NCI-H510A treated with DMSO at 0.1 percent for 48 hours (cell line): ENCODE data around the gene DSC1.
"Not testable (repeated sequence)": the region's sequence is repeated elsewhere in the genome, so short reads cannot be mapped to it uniquely, and the experiment has no call there.

Source experiments
- DNase-seq: peaks from one replicate; lab custom pipeline; 2025; lab: John Stamatoyannopoulos, UW

DSC1 gene

GRCh38 chr18:31171144-31171839 is 8.6 kb upstream of the DSC1 start:
- no peak for DNase-seq

GRCh38 chr18:31170335-31170734 is 7.7 kb upstream of the DSC1 start:
- no peak for DNase-seq

DNA sequence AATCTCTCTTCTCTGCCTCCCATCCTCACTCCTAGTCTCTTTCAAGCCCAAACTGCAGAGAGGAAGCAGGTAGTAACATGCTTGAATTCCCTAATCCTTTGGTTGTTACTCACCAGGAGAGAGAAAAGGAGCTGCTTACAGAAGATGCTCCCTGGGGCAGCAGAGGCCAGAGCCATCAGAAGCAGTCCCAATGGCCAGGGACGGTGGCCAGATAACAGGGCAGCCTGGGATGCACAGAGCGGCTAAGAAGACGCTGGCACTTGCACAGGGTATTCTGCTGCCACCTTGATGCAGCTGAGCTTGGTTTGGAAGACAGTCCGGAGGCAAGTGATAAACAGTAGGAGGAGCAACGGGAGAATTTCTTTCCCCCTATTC is 250 bp downstream of the DSC1 start:
- DNase-seq = no peak

DNA sequence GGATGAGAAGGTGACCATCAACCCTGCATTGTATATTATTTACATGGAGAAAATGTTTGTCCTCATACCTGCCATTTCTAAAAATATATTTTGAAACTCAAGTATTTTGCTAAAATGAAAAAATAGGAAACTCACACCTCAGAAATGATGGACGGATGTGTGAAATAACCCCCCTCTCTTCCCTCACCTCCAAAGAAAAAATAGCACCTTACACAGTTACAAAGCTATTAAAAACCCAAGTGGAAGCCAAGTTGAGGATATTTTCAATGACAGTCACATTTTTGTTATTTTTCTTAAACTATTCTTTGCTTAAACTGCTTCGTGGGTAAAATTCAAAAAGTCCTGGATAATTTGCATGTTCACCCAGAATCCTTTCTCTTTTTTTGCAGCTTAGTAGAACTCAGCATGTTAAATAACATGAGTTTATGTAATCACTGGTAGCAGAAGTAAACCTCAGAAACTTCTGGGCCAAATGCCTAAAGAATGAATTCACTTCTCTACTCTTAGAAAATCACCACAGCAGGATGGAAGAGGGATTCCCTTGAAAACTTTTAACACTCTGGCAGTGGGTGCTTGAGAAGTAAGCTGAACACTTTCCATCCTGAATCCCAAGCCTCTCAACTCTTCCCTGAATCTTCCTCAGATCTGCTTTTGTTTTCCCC is 768 bp downstream of the DSC1 start:
- no peak for DNase-seq

GRCh38 chr18:31156821-31157763 is 5.6 kb downstream of the DSC1 start:
- peak; percentile 14 for DNase-seq

DNA sequence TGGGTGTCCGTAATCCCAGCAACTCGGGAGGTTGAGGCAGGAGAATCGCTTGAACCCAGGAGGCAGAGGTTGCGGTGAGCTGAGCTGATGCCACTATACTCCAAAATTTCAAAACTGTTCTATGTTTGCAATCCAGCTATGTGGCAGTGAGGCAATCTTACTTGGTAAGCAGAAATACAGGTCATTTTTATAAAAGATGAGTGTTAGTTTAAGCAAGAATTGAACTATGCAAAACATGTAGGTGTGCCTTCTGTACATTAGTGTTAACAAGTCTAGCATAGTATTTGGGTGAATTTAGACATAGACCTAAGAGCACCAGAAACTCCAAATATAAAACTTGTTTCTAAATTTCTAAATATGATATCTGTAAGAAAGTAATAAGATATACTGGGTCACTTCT is 7.2 kb downstream of the DSC1 start:
- DNase-seq = no peak

DNA sequence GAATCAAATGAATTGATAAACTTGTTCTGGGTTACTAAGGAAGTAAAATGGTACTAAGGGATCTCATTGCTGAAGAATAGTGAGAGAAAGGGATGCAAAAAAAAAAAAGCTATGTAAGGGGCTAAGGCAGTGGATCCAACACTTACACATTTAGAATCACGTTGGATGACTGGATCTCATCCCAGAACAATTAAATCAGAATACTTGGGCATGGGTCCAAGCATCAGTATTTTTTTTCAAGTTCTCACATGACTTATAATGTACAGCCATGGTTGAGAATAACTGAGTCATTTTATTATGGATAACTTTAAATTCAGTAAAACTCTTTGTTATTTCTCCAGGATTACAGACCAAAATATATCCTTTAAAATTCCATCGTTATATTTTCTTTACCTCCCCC is 8.5 kb downstream of the DSC1 start:
- no peak for DNase-seq

GRCh38 chr18:31149351-31149750 is 13.3 kb downstream of the DSC1 start:
- DNase-seq = no peak

DNA sequence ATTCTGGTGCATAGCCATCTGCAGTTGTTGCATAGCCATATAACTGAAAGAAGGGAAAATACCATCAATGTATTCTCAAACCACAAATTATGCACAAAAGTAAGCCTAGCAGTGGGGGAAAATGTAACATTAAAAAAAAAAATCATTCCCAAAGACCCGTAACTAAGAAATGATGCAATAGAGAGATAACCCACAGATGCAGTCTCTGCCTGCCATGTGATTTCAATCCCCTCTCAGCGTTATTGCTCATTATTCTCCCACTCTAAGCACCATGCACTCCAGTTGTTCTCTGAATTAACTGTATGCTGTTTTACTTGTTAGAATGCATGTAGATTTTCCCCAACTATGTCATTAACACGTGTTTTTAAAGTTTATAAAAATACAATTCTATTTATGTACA is 14.1 kb downstream of the DSC1 start:
- DNase-seq = no peak

GRCh38 chr18:31146809-31147208 is 15.8 kb downstream of the DSC1 start:
- DNase-seq = no peak

DNA sequence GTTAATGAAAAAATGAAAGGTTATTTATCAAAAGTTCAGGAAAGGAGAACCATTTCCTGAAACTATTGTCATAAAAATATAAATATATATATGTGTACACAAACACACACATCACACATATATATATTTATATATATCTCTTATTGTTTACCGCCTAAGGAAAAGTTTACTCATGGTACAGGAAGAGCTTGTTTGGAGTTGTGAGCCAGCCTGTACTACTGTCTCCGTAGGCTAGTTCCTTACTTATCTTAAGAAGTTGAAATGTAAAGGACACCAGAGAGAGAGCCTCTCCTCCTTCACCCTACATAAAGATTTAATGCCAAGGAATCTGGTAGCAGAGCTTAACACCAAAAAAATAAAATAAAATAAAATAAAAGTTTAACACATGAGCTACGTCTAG is 19.6 kb downstream of the DSC1 start:
- DNase-seq = no peak

DNA sequence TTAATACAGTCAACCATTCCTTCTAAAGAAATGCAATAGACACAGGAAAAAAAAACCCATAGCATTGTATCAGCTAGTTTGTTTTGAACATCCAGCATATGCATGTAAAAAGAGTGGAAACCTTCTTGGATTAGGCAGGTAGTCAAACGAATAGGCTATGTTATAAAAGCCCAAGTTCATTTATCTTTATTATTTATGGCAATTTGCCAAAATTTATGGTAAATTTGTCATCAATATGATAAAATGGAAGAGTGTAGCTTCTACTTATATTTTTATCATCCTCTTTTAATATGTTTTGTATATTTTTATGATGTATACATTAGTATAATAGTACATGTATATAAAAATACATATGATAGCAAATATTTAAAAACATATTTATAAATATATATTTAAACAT is 23.9 kb downstream of the DSC1 start:
- no peak for DNase-seq

DNA sequence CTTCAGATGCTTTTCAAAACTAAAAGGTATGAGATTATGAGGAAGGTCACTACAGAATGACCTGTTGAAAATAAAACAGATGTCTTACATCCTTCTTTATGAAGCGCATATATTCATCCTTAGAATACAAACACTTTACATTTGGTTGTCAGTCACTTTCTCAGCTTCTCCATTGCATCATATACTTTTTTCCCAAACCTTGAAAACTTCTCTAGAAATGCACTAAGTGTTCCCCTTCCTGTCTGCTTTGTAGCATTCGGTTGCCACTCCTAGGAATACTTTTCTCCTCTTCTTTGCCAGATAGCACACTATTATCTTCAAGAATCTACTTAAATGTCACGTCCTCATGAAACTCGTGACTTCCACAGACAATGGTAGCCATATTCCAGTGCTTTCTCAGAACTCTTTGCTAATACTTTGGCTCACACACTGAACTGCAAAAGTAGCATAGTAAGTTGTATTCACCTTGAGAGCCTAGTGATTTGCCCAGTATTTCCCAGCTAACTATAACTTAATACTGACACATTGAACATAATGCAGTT is 27.6 kb downstream of the DSC1 start:
- no peak for DNase-seq

- DNase-seq = no peak
Observed at GRCh38 chr18:31129398-31130115, 33.1 kb downstream of the DSC1 start.

DNA sequence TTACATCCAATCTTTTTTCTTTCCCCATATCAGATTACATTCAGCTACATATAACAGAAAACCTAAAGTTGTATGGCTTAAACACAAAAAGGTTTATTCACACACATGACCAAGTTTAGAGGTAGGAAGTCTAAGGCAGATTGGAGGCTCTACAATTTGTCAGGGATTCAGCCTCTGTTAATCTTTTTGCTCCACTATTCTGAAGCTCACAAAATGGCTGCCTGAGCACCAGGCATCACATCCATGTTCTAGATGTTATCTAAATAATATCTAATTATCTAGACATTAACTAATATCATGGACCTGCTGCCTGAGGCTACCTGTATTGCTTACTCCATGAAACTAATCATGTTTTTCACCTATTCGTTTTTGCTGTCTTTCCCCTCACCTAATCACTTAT is 36.8 kb downstream of the DSC1 start:
- no peak for DNase-seq

- DNase-seq = not testable (repeated sequence)
Observed at GRCh38 chr18:31123125-31123524, 39.5 kb downstream of the DSC1 start.

GRCh38 chr18:31120594-31120993 is 42.1 kb downstream of the DSC1 start:
- no peak for DNase-seq

- no peak for DNase-seq
Observed at GRCh38 chr18:31116853-31117595, 45.6 kb downstream of the DSC1 start.

GRCh38 chr18:31112804-31113203 is 49.9 kb downstream of the DSC1 start:
- DNase-seq = no peak

DNA sequence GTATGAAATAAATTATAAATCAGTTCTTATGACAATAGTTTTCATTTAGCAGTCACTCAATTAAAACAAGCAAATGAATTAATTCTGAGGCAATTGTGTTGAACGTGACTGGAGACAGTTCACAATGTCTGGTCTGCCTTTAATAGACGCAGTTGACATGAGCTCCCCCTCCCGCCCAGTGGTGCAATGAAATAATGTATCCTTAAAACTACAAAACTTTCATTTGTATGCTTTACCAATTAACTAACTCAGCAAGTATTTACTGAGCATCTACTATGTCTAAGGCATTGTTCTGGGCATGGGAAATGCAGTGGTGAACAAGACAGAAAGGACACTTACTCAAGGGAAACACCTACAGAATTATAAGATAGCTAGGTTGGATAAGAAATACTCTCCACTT is 56.9 kb downstream of the DSC1 start:
- no peak for DNase-seq

DNA sequence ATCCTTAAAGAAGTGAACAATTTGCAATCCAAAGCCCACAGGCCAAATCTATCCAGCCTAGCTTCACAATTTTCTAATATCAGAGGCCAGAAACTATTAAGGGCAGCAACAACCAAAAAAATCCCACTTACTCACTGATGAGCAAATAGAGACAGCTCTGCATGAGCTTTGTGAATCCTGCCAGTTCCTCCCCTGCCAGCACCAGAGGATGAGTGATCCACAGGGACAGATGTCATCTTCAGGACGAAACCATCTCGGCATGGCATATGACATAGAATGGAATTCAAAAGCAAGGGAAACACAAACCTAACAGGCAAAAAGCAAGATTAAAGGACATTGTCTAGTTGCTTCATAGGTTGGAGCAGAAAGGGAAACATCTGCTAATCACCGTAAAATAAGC is 58.2 kb downstream of the DSC1 start:
- no peak for DNase-seq
